Thoracic aorta (tissue), 2 donors: ENCODE data around the gene FAM174C. TPM values are rescaled to one million over a fixed set of nuclear protein-coding genes. Genes with fewer than 3 reads are reported as not detected.

Source experiments
- ATAC-seq: fragments of 150-250 bp; one replicate; pipeline ENCODE4 v1.8.0; 2017; ENCODE audit warnings: low read depth; ENCODE audit not compliant: insufficient number of reproducible peaks, low FRiP score
- DNase-seq: peaks from one replicate; pipeline ENCODE4 v3.0.0-alpha.2; 2020; ENCODE audit warnings: low spot score
- H3K27ac ChIP-seq, 2 donors: fragments of 200-600 bp; sonication (generic); 1 replicate in 1 of 2; 2 replicates in 1 of 2; pipeline ENCODE4 v1.5.1; 2016; ENCODE audit warnings: mild to moderate bottlenecking in 2 of 2, moderate library complexity in 2 of 2
- H3K27me3 ChIP-seq: fragments of 200-600 bp; sonication (generic); replicated peaks from 2 replicates; pipeline ENCODE4 v1.6.0; 2016; ENCODE audit warnings: mild to moderate bottlenecking; ENCODE audit not compliant: insufficient read depth
- H3K36me3 ChIP-seq: fragments of 200-600 bp; sonication (generic); one replicate; pipeline ENCODE4 v1.5.1; 2016
- H3K4me1 ChIP-seq, 2 donors: fragments of 200-600 bp; sonication (generic); 1 replicate in 1 of 2; 2 replicates in 1 of 2; pipeline versions ENCODE4 v1.5.1 to v1.6.0; 2016; ENCODE audit warnings: low read depth in 2 of 2, mild to moderate bottlenecking in 1 of 2; ENCODE audit not compliant: control insufficient read depth in 1 of 2
- H3K4me3 ChIP-seq: fragments of 200-600 bp; sonication (generic); 2 replicates; pipeline ENCODE4 v1.5.1; 2016; ENCODE audit warnings: mild to moderate bottlenecking
- H3K9me3 ChIP-seq: fragments of 200-600 bp; sonication (generic); 2 replicates; pipeline ENCODE4 v1.5.1; 2016
- total RNA-seq, 2 donors: library from RNA; depleted of rRNA; stranded (reverse); fragments of >200 nt; gene quantifications; one replicate each; pipeline versions ENCODE4 v1.1.0 to v1.2.3, GENCODE V29; 2016
- TF ChIP-seq, protein P1 (sequence below): fragments of 200-600 bp; sonication (generic); IDR thresholded peaks from one replicate; pipeline ENCODE4 v1.5.1; 2019; ENCODE audit warnings: antibody characterized with exemption

Gene FAM174C
- total RNA-seq, 2 donors from 2014 or later = 18.8 to 40.8 TPM

DNA sequence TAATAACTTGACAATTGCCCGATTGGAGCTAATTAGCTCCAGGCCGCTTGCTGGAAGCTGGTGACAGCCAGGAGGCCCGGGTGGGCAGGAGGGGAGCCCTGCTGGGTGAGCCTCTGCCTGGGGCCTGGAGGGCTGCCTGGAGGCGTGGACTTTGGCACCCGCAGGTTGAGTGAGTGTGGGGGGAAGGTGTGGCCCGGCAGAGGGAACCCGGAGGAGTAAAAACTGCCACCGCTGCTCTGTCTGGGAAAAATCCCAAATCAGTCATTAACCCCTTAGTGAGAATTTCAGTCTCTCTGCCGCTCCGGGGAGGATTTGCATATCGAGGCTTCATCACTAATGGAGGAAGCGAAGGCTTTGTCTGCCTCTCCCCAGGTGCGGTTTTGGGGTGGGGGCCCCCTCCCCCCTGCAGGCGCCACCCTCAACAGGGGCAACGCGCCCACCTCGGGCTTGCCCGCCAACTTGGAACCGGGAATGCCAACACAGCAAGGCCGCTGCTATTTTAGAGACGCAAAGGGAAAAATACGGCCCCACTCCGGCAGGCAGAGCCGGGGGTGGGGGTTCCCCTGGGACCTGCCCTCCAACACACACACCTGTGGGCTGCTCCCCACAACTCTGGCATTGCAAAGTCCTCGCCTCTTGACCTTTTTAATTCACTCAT is 16.6 kb downstream of the FAM174C start:
- ATAC-seq (no peak), DNase-seq (no peak)
- Histone ChIP-seq H3K27me3 (peaks cover 21% of the 10 kb centered on the region), H3K36me3 (no peaks in the 10 kb centered on the region), H3K4me1 (peaks cover 4 to 15% of the 10 kb centered on the region in 2 donors), H3K27ac (no peak overlapping the region), H3K9me3 (no peaks in the 10 kb centered on the region), H3K4me3 (no peak overlapping the region)
- TF ChIP-seq, protein P1, sequence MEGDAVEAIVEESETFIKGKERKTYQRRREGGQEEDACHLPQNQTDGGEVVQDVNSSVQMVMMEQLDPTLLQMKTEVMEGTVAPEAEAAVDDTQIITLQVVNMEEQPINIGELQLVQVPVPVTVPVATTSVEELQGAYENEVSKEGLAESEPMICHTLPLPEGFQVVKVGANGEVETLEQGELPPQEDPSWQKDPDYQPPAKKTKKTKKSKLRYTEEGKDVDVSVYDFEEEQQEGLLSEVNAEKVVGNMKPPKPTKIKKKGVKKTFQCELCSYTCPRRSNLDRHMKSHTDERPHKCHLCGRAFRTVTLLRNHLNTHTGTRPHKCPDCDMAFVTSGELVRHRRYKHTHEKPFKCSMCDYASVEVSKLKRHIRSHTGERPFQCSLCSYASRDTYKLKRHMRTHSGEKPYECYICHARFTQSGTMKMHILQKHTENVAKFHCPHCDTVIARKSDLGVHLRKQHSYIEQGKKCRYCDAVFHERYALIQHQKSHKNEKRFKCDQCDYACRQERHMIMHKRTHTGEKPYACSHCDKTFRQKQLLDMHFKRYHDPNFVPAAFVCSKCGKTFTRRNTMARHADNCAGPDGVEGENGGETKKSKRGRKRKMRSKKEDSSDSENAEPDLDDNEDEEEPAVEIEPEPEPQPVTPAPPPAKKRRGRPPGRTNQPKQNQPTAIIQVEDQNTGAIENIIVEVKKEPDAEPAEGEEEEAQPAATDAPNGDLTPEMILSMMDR = no peak

DNA sequence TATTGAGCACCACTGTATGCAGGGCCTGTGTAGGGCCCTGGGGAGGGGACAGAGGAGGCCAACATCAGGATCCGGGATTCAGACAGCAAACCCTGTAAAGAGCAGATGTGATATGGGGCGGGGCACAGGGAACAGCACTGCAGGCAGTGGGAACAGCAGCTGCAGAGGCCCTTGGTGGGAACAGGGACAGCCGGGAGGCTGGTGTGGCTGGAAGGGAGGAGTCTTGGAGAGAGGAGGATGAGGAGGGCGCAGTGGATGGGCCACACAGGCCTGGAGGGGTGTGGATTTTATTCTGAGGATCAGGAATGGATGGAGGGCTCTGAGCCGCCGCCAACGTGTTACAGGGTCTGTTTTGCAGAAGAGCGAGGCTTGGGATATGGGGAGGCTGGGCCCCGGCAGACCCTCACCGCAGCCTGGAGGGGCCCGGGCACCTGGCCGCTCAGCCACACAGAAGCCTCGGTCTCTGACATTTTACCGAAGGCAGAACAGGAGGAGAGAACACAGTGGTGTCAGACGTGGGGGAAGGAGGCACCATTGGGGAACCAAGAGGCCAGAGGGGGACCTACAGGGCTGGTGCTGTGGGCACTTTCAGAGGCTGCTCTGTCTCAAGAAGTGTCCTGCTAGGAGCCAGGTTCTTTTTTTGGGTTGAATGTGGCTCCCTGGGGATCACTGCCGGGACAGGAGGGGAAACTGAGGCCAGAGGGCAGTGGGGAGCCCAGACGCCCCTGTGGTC is 17.3 kb downstream of the FAM174C start:
- no peaks in the 10 kb centered on the region for H3K36me3 ChIP-seq
- no peaks in the 10 kb centered on the region for H3K9me3 ChIP-seq
- H3K4me1 ChIP-seq = peaks cover 4 to 8% of the 10 kb centered on the region in 2 donors
- H3K4me3 ChIP-seq = no peak overlapping the region
- peaks cover 17% of the 10 kb centered on the region for H3K27me3 ChIP-seq
- ATAC-seq = no peak
- TF ChIP-seq, protein P1 = no peak
- DNase-seq = no peak
- H3K27ac ChIP-seq = no peak overlapping the region

DNA sequence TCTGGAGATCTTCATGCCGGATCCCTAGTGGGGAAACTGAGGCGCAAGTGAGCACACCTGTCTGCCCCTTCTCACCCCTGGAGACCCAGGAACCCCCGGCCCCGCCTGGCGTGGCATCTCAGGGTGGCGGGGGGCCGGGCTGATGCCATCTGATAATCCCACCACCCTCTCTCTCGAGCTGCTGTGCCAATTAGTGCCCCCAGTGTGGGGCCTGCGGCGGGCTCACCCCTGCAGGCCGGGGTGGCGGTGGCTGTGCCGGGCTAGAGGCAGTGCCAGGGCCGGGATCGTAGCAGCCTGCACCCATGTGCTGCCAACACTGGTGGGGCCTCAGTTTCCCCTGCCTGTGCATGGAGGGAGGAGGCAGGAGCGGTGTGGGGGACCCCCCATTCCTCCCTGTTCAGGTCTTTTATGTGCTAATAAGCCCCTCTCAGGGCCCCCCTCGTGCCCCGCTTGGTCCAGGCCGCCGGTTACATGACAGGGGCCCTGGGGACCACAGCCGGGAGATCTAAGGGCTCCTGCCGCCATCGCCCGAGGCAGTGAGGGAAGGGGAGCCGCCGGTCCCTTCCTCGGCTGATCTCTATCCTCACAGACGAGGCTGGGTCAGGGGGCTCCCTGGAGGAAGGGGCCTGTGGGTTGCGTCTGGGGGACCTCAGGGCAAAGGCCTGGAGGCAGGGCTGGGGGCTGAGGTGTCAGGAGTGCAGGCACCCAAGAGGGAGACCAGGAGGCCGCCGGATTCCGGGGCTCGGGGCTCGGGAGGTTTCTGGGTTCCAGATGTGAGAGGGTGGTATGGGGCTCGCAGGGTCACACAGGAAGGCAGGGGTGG is 18.7 kb downstream of the FAM174C start:
- DNase-seq = no peak
- H3K27ac ChIP-seq = no peak overlapping the region
- H3K4me3 ChIP-seq = no peak overlapping the region
- ATAC-seq = no peak
- H3K9me3 ChIP-seq = no peaks in the 10 kb centered on the region
- TF ChIP-seq, protein P1 = no peak
- peaks cover 4 to 6% of the 10 kb centered on the region in 2 donors for H3K4me1 ChIP-seq
- no peaks in the 10 kb centered on the region for H3K36me3 ChIP-seq
- H3K27me3 ChIP-seq = peaks cover 17% of the 10 kb centered on the region

DNA sequence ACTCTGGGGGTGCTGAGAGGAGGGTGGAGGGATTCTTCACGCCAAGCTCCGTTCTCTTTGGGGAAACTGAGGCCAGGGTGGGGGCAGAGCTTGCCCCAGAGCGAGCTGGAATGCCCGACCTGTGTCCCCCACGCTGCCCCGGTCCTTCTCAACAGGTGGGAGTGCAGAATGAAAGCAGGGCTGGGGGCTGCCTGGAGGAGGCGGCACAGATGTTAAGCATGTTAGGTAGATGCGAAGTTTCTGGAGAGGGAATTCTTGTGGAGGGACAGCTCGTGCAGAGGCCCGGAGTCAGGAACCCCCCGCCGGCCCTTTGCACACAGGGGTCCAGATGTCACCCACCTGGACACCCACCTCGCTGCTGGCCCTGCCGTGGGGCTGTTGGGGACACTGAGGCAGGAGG is 19.4 kb downstream of the FAM174C start:
- peaks cover 17% of the 10 kb centered on the region for H3K27me3 ChIP-seq
- no peak overlapping the region for H3K4me3 ChIP-seq
- no peak for DNase-seq
- no peak overlapping the region for H3K27ac ChIP-seq
- H3K36me3 ChIP-seq = no peaks in the 10 kb centered on the region
- no peak for ATAC-seq
- H3K4me1 ChIP-seq = peaks cover 4 to 6% of the 10 kb centered on the region in 2 donors
- TF ChIP-seq, protein P1 = no peak
- no peaks in the 10 kb centered on the region for H3K9me3 ChIP-seq
